ENCODE data around the gene NBPF10.
"Not testable (repeated sequence)": the region's sequence is repeated elsewhere in the genome, so short reads cannot be mapped to it uniquely, and the experiment has no call there.

The NBPF10 gene

GRCh38 chr1:146144465-146144864 lies at the start of gene NBPF10:
TSS of gene NBPF10 (minus strand) at chr1:146144804. CDS start at chr1:146144769, 35 bp downstream.
- peak; percentile 3 for TF ChIP-seq CTCF (IDR thresholded peaks at IDR 0.05; ENCODE audit: low read depth, low read length, missing control alignments)
- DNase-seq; H3K27me3 ChIP-seq (replicated peaks): not testable (repeated sequence)

GRCh38 chr1:146174531-146174930 lies 29.9 kb upstream of the NBPF10 start:
- in situ Hi-C loops (cut with HindIII; ENCODE audit: low pct_ligation_motif_present, low sequenced_read_pairs); H3K27me3 ChIP-seq (replicated peaks); H3K36me3 ChIP-seq (replicated peaks); H3K4me3 ChIP-seq (ENCODE audit: low read depth, low read length); H3K27ac ChIP-seq; DNase-seq: not testable (repeated sequence)

More at GRCh38 chr1:146144465-146144864, at the start of gene NBPF10:
- H3K27ac ChIP-seq; in situ Hi-C loops (cut with HindIII; ENCODE audit: low pct_ligation_motif_present, low sequenced_read_pairs); H3K4me3 ChIP-seq (ENCODE audit: low read depth, low read length); H3K36me3 ChIP-seq (replicated peaks): not testable (repeated sequence)

- H3K27me3 ChIP-seq (replicated peaks); DNase-seq; H3K27ac ChIP-seq; in situ Hi-C loops (cut with HindIII; ENCODE audit: low pct_ligation_motif_present, low sequenced_read_pairs); H3K4me3 ChIP-seq (ENCODE audit: low read depth, low read length); H3K36me3 ChIP-seq (replicated peaks): not testable (repeated sequence)
Measured at GRCh38 chr1:146167740-146168139, 23.1 kb upstream of the NBPF10 start.

GRCh38 chr1:146167273-146167672 lies 22.7 kb upstream of the NBPF10 start:
- H3K36me3 ChIP-seq (replicated peaks); in situ Hi-C loops (cut with HindIII; ENCODE audit: low pct_ligation_motif_present, low sequenced_read_pairs); H3K4me3 ChIP-seq (ENCODE audit: low read depth, low read length); H3K27me3 ChIP-seq (replicated peaks); H3K27ac ChIP-seq; DNase-seq: not testable (repeated sequence)

Measured in brain microvascular endothelial cell (primary cell).